Fibroblast of skin of back (primary cell): ENCODE data around the gene AGAP1.

Experiments used
- DNase-seq: peaks from one replicate; pipeline ENCODE4 v3.0.0-alpha.2; 2013

Gene AGAP1

GRCh38 chr2:235773188-235773928 lies 279.5 kb downstream of the AGAP1 start:
- no peak for DNase-seq

- no peak for DNase-seq
Measured at GRCh38 chr2:235774153-235774870, 280.5 kb downstream of the AGAP1 start.

GRCh38 chr2:235776531-235776930 lies 282.7 kb downstream of the AGAP1 start:
- no peak for DNase-seq

- DNase-seq, result peak; percentile 68
Measured at GRCh38 chr2:235779444-235779896, 285.6 kb downstream of the AGAP1 start.

GRCh38 chr2:235780401-235780800 lies 286.6 kb downstream of the AGAP1 start:
- DNase-seq, result no peak

- DNase-seq, result no peak
Measured at GRCh38 chr2:235781775-235782174, 287.9 kb downstream of the AGAP1 start.

- DNase-seq, result no peak
Measured at GRCh38 chr2:235784788-235785187, 290.9 kb downstream of the AGAP1 start.

GRCh38 chr2:235789552-235789951 lies 295.7 kb downstream of the AGAP1 start:
- DNase-seq, result no peak

- peak; percentile 41 for DNase-seq
Measured at GRCh38 chr2:235793163-235793752, 299.4 kb downstream of the AGAP1 start.

- no peak for DNase-seq
Measured at GRCh38 chr2:235799281-235799680, 305.4 kb downstream of the AGAP1 start.

GRCh38 chr2:235802542-235802941 lies 308.7 kb downstream of the AGAP1 start:
- DNase-seq, result no peak

GRCh38 chr2:235803028-235803427 lies 309.2 kb downstream of the AGAP1 start:
- DNase-seq, result peak; percentile 9

- no peak for DNase-seq
Measured at GRCh38 chr2:235804676-235805075, 310.8 kb downstream of the AGAP1 start.

- peak; percentile 38 for DNase-seq
Measured at GRCh38 chr2:235806986-235807750, 313.3 kb downstream of the AGAP1 start.

- DNase-seq, result no peak
Measured at GRCh38 chr2:235808366-235808765, 314.5 kb downstream of the AGAP1 start.

GRCh38 chr2:235810252-235810651 lies 316.4 kb downstream of the AGAP1 start:
- no peak for DNase-seq

GRCh38 chr2:235810846-235811245 lies 317.0 kb downstream of the AGAP1 start:
- no peak for DNase-seq

GRCh38 chr2:235811446-235812184 lies 317.8 kb downstream of the AGAP1 start:
- no peak for DNase-seq

GRCh38 chr2:235812185-235812665 lies 318.4 kb downstream of the AGAP1 start:
- no peak for DNase-seq

GRCh38 chr2:235813398-235813797 lies 319.6 kb downstream of the AGAP1 start:
- DNase-seq, result no peak

- peak; percentile 26 for DNase-seq
Measured at GRCh38 chr2:235820571-235820970, 326.7 kb downstream of the AGAP1 start.

- no peak for DNase-seq
Measured at GRCh38 chr2:235824331-235824730, 330.5 kb downstream of the AGAP1 start.
